Right ventricle myocardium superior (tissue), 1 donor: ENCODE data around the gene POLD2. TPM values are rescaled to one million over a fixed set of nuclear protein-coding genes. Genes with fewer than 3 reads are reported as not detected.
A peak's percentile ranks its signal among the peaks of the same experiment; 100 is the strongest.
"Not testable (repeated sequence)": the region's sequence is repeated elsewhere in the genome, so short reads cannot be mapped to it uniquely, and the experiment has no call there.

Experiments used
- ATAC-seq: fragments of 200-7000 bp; cut with Tn5 transposase; one replicate; pipeline ENCODE4 v1.9.1; 2020; ENCODE audit warnings: mild to moderate bottlenecking; ENCODE audit not compliant: poor library complexity
- DNase-seq: peaks from one replicate; pipeline ENCODE4 v3.0.0-alpha.2; 2020
- intact Hi-C: fragments of 100-400 bp; cut with DNase I; formaldehyde crosslinking; loops from one replicate; pipeline ENCODE4 v1.11.2; 2022
- long read RNA-seq: library from polyadenylated mRNA; unstranded; transcript quantifications from one replicate; pipeline ENCODE4 v2.0.0, GENCODE V29; 2021
- total RNA-seq: library from RNA; stranded (reverse); fragmentation: NEBNext Ultra II Directional; extraction: Animal tissue kit (Norgen Biotek cat#: 25700); gene quantifications from one replicate; pipeline ENCODE4 v1.2.1, GENCODE V29; 2021
- donor health status: DM: no; HTN: yes; CAD: no; lungs with severe emphysema.

POLD2 gene
- 75.3 TPM for total RNA-seq
- long read RNA-seq, transcript POLD2-207 (11 exons, 1,659 nt): minor isoform, 25 of 267 reads
- long read RNA-seq, transcript POLD2-218 (11 exons, 1,619 nt): major isoform, 183 of 267 reads
- long read RNA-seq, partial matches to known transcripts: 27 of 267 reads
- long read RNA-seq, other reads (novel, unspliced or antisense): 32 of 267 reads

GRCh38 chr7:44123190-44124003 is at the start of gene POLD2:
Gene POLD2, minus strand, starts transcription at chr7:44123548. Its CDS starts 1,495 bp downstream, at chr7:44122053.
- intact Hi-C loops: loop anchor here (5.0 kb wide), 1 partner anchor 41 kb away; the partner anchor contains the start of gene POLM
- peak; percentile 98 for ATAC-seq

GRCh38 chr7:44172803-44173424 is 49.6 kb upstream of the POLD2 start:
- no peak for DNase-seq
- no peak for ATAC-seq
- intact Hi-C loops: no loop called here

More at GRCh38 chr7:44123190-44124003, at the start of gene POLD2:
- peak; percentile 99 for DNase-seq

- intact Hi-C loops: no loop called here
- ATAC-seq: no peak
- no peak for DNase-seq
Measured at GRCh38 chr7:44172352-44172751, 49.0 kb upstream of the POLD2 start.

GRCh38 chr7:44171901-44172300 is 48.6 kb upstream of the POLD2 start:
- intact Hi-C loops, ATAC-seq: not testable (repeated sequence)

GRCh38 chr7:44167920-44168319 is 44.6 kb upstream of the POLD2 start:
- DNase-seq: no peak
- intact Hi-C loops: no loop called here
- no peak for ATAC-seq

More at GRCh38 chr7:44171901-44172300, 48.6 kb upstream of the POLD2 start:
- not testable (repeated sequence) for DNase-seq

GRCh38 chr7:44163591-44163990 is 40.2 kb upstream of the POLD2 start:
- intact Hi-C loops: no loop called here
- no peak for ATAC-seq
- no peak for DNase-seq

GRCh38 chr7:44162785-44163395 is 39.5 kb upstream of the POLD2 start:
- ATAC-seq: no peak
- DNase-seq: no peak
- intact Hi-C loops: no loop called here

GRCh38 chr7:44162179-44162578 is 38.8 kb upstream of the POLD2 start:
- intact Hi-C loops: no loop called here
- ATAC-seq: no peak
- DNase-seq: no peak

GRCh38 chr7:44161371-44161770 is 38.0 kb upstream of the POLD2 start:
- intact Hi-C loops: no loop called here
- DNase-seq: no peak
- no peak for ATAC-seq

GRCh38 chr7:44159824-44160630 is 36.7 kb upstream of the POLD2 start:
- intact Hi-C loops: no loop called here
- ATAC-seq (peak; percentile 75), DNase-seq (no peak)

GRCh38 chr7:44158873-44159631 is 35.7 kb upstream of the POLD2 start:
- no peak for DNase-seq
- no peak for ATAC-seq
- intact Hi-C loops: no loop called here

GRCh38 chr7:44158096-44158872 is 34.9 kb upstream of the POLD2 start:
- no peak for ATAC-seq
- intact Hi-C loops: no loop called here
- DNase-seq: no peak

- DNase-seq: no peak
- intact Hi-C loops: no loop called here
- no peak for ATAC-seq
Measured at GRCh38 chr7:44157116-44158080, 34.0 kb upstream of the POLD2 start.

- intact Hi-C loops: no loop called here
- DNase-seq (no peak), ATAC-seq (no peak)
Measured at GRCh38 chr7:44156453-44157010, 33.2 kb upstream of the POLD2 start.

- intact Hi-C loops: no loop called here
- ATAC-seq (no peak), DNase-seq (no peak)
Measured at GRCh38 chr7:44155191-44156185, 32.1 kb upstream of the POLD2 start.
